GM19351 (cell line): ENCODE measurements around the gene TAC3.
"Not testable (repeated sequence)": the region's sequence is repeated elsewhere in the genome, so short reads cannot be mapped to it uniquely, and the experiment has no call there.

ENCODE experiments used
- ATAC-seq: cut with Tn5 transposase; IDR thresholded peaks from one replicate; pipeline ENCODE4 v1.9.1; 2021; ENCODE audit warnings: mild to moderate bottlenecking, moderate library complexity; ENCODE audit not compliant: unreplicated experiment

Gene TAC3

GRCh38 chr12:57039016-57039798 is 22.9 kb upstream of the TAC3 start:
- ATAC-seq: no peak

GRCh38 chr12:57037264-57037663 is 20.9 kb upstream of the TAC3 start:
- no peak for ATAC-seq

GRCh38 chr12:57033431-57033830 is 17.1 kb upstream of the TAC3 start:
- no peak for ATAC-seq

GRCh38 chr12:57031789-57032188 is 15.5 kb upstream of the TAC3 start:
- no peak for ATAC-seq

- ATAC-seq: no peak
Measured at GRCh38 chr12:57031138-57031725, 14.9 kb upstream of the TAC3 start.

GRCh38 chr12:57029457-57029856 is 13.1 kb upstream of the TAC3 start:
- ATAC-seq: no peak

- ATAC-seq: no peak
Measured at GRCh38 chr12:57027805-57028153, 11.4 kb upstream of the TAC3 start.

GRCh38 chr12:57027011-57027804 is 10.9 kb upstream of the TAC3 start:
- no peak for ATAC-seq

- ATAC-seq: no peak
Measured at GRCh38 chr12:57025196-57025595, 8.9 kb upstream of the TAC3 start.

- not testable (repeated sequence) for ATAC-seq
Measured at GRCh38 chr12:57022324-57022723, 6.0 kb upstream of the TAC3 start.

- ATAC-seq: no peak
Measured at GRCh38 chr12:57019983-57020719, 3.8 kb upstream of the TAC3 start.

- ATAC-seq: no peak
Measured at GRCh38 chr12:57018906-57019305, 2.6 kb upstream of the TAC3 start.

GRCh38 chr12:57018353-57018752 is 2.0 kb upstream of the TAC3 start:
- not testable (repeated sequence) for ATAC-seq

GRCh38 chr12:57012600-57013465 is 3.5 kb downstream of the TAC3 start:
- peak; percentile 87 for ATAC-seq

- ATAC-seq: peak; percentile 63
Measured at GRCh38 chr12:57011438-57012424, 4.6 kb downstream of the TAC3 start.

- no peak for ATAC-seq
Measured at GRCh38 chr12:57010627-57011247, 5.6 kb downstream of the TAC3 start.

- ATAC-seq: no peak
Measured at GRCh38 chr12:57009949-57010626, 6.2 kb downstream of the TAC3 start.

- no peak for ATAC-seq
Measured at GRCh38 chr12:57008178-57008577, 8.2 kb downstream of the TAC3 start.
